Retinal pigment epithelial cell (primary cell): Measurements from ENCODE around the gene RAB17.

Source experiments
- DNase-seq: peaks from one replicate; pipeline ENCODE4 v3.0.0-alpha.2; 2010; ENCODE audit warnings: low read depth
- H3K4me3 ChIP-seq: 2 replicates; pipeline ENCODE4 v1.5.1; 2011; ENCODE audit warnings: mild to moderate bottlenecking, low read length, control low read depth, moderate library complexity
- TF ChIP-seq, protein P1 (sequence below): conservative IDR thresholded peaks from 2 replicates; pipeline ENCODE4 v1.5.1; 2011; ENCODE audit warnings: low read depth, low read length, control low read depth, inconsistent platforms

The RAB17 gene

DNA sequence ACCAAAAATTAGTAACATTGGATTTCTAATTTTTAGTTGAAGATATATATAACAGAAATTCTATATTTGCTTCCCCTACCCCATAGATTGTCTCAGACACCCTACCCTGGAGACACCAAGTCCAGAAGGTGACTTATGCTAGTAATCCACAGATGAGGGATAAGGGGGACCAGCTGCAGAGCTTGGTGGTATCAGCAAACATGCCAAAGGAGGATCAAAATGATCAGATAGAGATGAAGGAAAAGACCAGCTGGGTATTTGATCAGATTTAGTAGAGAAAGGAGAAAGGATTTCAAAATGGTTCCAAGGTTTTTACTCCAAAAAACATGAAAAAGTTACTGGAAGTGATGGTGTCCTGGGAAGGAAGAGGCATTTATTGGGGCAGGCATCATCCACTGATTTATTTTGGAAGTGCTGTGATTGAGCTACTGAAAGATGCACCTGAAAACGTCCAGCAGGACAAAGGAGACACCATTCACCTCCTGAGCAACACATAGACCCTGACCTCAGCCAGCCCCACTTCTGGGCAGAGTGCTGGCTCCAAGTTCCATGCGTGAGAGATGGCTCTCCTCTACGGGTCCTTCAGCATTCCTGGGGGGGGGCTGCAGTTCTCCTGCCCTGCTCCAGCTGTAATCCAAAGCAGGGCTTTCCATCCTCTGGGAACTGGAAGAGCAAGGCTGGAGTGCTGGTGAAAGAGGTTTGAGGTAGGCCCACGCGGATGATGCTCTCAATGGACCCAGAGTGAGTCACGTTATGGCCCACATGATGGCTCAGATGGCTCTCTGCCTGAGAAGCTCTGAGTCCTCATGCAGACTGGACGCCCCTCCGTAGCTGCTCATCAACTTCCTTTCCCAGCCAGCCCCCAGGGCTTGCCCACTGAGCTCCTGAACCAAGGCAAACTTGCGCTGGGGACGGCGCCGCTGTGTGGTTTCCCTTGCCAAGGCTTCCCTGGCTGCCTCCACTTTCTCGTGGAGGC, 33.2 kb upstream of the RAB17 start:
- no peak for DNase-seq
- TF ChIP-seq, protein P1, sequence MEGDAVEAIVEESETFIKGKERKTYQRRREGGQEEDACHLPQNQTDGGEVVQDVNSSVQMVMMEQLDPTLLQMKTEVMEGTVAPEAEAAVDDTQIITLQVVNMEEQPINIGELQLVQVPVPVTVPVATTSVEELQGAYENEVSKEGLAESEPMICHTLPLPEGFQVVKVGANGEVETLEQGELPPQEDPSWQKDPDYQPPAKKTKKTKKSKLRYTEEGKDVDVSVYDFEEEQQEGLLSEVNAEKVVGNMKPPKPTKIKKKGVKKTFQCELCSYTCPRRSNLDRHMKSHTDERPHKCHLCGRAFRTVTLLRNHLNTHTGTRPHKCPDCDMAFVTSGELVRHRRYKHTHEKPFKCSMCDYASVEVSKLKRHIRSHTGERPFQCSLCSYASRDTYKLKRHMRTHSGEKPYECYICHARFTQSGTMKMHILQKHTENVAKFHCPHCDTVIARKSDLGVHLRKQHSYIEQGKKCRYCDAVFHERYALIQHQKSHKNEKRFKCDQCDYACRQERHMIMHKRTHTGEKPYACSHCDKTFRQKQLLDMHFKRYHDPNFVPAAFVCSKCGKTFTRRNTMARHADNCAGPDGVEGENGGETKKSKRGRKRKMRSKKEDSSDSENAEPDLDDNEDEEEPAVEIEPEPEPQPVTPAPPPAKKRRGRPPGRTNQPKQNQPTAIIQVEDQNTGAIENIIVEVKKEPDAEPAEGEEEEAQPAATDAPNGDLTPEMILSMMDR, result no peak

DNA sequence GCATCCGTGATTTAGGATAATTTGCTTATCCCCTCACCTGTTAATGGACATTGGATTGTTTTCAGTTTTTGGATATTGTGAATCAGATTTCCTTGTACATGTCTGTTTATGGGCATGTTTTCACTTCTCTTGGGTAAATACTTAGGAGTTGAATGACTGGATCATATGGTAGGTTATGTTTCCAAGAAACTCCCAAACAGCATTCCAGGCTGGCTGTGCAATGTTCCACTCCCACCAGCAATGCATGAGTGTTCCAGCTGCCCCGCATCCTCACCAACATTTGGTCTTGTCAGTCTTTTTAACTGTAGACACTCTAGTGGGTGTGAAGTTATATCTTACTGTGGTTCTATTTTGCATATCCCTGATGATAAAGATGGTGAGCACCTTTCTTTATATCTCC, 27.9 kb upstream of the RAB17 start:
- no peak overlapping the region for H3K4me3 ChIP-seq
- DNase-seq, result no peak
- TF ChIP-seq, protein P1, result no peak

More for the DNA sequence above, 33.2 kb upstream of the RAB17 start:
- no peak overlapping the region for H3K4me3 ChIP-seq

DNA sequence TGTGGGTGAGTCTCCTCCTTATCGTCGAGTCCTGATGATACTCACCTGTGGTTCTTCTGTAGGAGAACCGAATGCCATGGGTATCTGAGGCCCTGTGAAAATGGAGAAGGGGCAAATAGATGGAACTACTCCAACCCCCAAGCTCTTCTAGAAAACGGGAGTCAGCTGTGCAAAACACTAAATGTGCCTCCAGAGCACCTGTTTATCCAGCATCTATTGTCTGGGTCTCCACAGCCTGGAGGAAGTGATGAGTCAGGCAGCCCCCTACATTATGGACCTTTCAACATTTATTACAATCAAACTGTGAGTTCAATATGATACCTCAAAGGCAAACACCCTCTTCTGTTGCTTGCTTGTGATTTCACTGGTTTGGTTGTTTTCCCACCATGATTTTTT, 27.1 kb upstream of the RAB17 start:
- no peak overlapping the region for H3K4me3 ChIP-seq
- TF ChIP-seq, protein P1, result no peak
- no peak for DNase-seq

DNA sequence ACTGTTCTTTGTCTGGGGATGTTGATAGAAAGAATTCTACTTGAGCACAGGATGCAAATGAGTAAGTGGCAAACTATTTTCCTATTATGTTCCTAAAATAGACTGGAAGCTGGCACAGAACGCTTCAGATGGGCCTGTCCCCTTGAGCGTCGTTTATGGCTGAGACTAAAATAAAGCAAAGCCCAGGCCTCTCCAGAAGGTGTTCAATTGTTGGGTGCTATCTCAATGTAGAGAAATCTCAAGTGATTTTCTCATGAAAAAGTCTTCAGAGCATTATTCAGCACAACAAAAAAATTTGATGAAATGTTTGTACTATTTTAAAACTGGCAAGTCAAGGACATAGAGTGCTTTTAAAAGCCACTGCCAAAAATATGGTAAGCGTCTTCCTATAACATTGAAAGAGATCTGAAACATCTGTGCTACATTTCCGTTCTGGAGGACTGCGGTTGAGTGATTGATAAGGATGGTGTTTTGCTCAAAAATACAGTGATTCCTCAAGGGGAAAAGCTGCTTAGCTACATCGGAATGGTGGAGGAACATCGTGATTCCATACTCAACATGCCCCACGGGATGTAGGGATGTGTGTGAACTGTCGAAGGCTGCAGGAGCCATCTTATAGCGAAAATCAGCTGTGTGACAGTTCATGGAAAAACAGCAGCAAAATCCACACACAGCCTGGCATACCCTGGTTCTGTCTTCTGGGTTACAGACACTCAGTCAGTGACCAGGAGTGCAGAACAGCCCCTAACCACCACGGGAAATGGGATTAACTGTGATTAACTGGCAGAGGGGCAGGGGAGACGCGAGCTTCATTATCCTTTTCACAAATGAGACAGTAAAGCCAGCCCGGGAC, 26.4 kb upstream of the RAB17 start:
- TF ChIP-seq, protein P1, result no peak
- H3K4me3 ChIP-seq, result no peak overlapping the region
- DNase-seq, result no peak

DNA sequence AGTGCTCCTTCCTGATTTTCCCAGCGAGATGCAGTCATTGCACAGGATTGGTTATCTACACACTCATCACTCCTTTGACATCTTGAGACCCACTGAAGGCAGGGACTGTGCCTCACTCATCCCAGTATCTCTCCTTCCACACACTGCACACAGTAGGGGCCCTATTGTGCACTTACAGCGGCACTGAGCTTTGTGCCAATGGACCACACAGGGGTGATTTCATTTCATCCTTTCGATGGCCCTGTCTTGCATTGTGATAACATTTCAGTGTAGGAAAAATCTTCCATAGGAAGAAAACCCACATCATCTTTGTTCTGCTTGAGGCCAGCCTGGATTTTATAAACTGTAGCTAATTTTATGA, 25.8 kb upstream of the RAB17 start:
- no peak overlapping the region for H3K4me3 ChIP-seq
- DNase-seq, result no peak
- TF ChIP-seq, protein P1, result no peak

DNA sequence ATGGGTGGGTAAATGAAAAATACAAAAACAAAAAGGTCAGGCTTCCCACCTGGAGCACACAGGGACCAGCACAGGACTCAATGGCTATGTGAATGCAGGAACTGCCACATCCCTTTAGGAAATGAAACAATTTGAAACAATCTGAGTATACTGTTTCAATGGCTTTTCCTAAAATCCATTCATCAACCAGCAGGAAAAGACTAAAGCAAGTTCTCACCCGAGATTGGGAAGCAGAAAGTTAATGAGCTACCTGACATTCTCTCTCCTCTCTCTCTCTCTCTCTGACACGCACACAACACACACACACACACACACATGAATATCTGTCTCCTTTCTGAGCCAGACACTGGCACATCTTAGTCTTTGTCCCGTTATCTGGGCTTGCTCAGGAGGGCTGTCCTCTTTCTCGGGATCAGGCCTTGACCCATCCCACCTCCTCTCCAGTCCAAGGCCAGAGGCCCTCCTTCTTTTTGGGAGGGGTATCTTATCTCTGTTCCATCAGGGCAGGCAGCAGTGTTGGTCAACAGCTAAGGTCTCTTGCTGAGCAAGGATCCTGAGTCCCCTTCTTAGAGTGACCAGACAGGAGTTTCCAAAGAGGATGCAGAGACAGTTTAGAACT, 25.2 kb upstream of the RAB17 start:
- no peak for DNase-seq
- H3K4me3 ChIP-seq, result no peak overlapping the region
- TF ChIP-seq, protein P1, result no peak
